EH (cell line): Measurements from ENCODE around the gene FAM151A.
"Not testable (repeated sequence)": the region's sequence is repeated elsewhere in the genome, so short reads cannot be mapped to it uniquely, and the experiment has no call there.

Experiments used
- DNase-seq: peaks from one replicate; pipeline ENCODE4 v3.0.0-alpha.2; 2015; ENCODE audit warnings: low read depth

The FAM151A gene

GRCh38 chr1:54636461-54637446, 13.4 kb upstream of the FAM151A start:
- not testable (repeated sequence) for DNase-seq

GRCh38 chr1:54635804-54636203, 12.5 kb upstream of the FAM151A start:
- not testable (repeated sequence) for DNase-seq

- DNase-seq: no peak
Measured at GRCh38 chr1:54627196-54627595, 3.9 kb upstream of the FAM151A start.

- DNase-seq: no peak
Measured at GRCh38 chr1:54624466-54625464, 1.4 kb upstream of the FAM151A start.

GRCh38 chr1:54619749-54620148, 3.6 kb downstream of the FAM151A start:
- no peak for DNase-seq

- no peak for DNase-seq
Measured at GRCh38 chr1:54615531-54616279, 7.6 kb downstream of the FAM151A start.

- DNase-seq: no peak
Measured at GRCh38 chr1:54614563-54614962, 8.8 kb downstream of the FAM151A start.

- no peak for DNase-seq
Measured at GRCh38 chr1:54614024-54614423, 9.3 kb downstream of the FAM151A start.

- DNase-seq: no peak
Measured at GRCh38 chr1:54611621-54612020, 11.7 kb downstream of the FAM151A start.

- no peak for DNase-seq
Measured at GRCh38 chr1:54610601-54611580, 12.4 kb downstream of the FAM151A start.

GRCh38 chr1:54610048-54610447, 13.3 kb downstream of the FAM151A start:
- DNase-seq: peak; percentile 14

- DNase-seq: no peak
Measured at GRCh38 chr1:54609301-54609921, 13.9 kb downstream of the FAM151A start.

- DNase-seq: no peak
Measured at GRCh38 chr1:54608566-54609230, 14.6 kb downstream of the FAM151A start.

GRCh38 chr1:54607821-54608565, 15.3 kb downstream of the FAM151A start:
- no peak for DNase-seq

GRCh38 chr1:54606990-54607325, 16.4 kb downstream of the FAM151A start:
- no peak for DNase-seq

GRCh38 chr1:54606096-54606989, 17.0 kb downstream of the FAM151A start:
- DNase-seq: no peak

GRCh38 chr1:54604572-54605370, 18.6 kb downstream of the FAM151A start:
- DNase-seq: no peak
